T47D (cell line): ENCODE data around the gene CHST10.
A peak's percentile ranks its signal among the peaks of the same experiment; 100 is the strongest.

Experiments used
- DNase-seq, 2 experiments: peaks; one replicate each; pipeline versions ENCODE4 v3.0.0 to v3.0.0-alpha.2; 2011 to 2012; ENCODE audit warnings: low read depth in 1 of 2, low spot score in 1 of 2
- JUND ChIP-seq: IDR thresholded peaks from 2 replicates; pipeline ENCODE4 v1.6.1; 2012; ENCODE audit warnings: low read depth
- in situ Hi-C: cut with HindIII; loops from 2 replicates; pipeline ENCODE4 v1.10.0; 2016; ENCODE audit warnings: low sequenced_read_pairs, low pct_unique_long_range_greater_than_20kb

CHST10 gene

GRCh38 chr2:100425573-100426383 is 8.3 kb upstream of the CHST10 start:
- TF ChIP-seq JUND: no peak
- in situ Hi-C loops: no loop called here

DNA sequence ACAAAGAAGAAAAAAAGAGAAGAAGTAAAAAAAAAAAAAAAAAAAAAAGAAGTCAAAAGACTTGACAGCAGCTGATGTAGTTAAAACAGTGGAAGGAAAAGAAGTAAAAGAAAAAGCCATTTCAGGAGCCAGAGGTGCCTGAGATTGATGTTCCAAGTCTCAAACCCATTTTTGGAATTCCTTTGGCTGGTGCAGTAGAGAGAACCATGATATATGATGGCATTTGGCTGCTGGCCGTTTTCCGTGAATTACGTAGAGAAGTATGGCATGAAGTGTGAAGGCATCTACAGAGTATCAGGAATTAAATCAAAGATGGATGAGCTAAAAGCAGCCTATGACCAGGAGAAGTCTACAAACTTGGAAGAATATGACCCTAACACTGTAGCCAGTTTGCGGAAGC is 7.6 kb upstream of the CHST10 start:
- in situ Hi-C loops: no loop called here

More at GRCh38 chr2:100425573-100426383, 8.3 kb upstream of the CHST10 start:
- no peak for DNase-seq

GRCh38 chr2:100424277-100424875 is 6.9 kb upstream of the CHST10 start:
- in situ Hi-C loops: no loop called here
- TF ChIP-seq JUND: no peak
- DNase-seq: no peak

More for the DNA sequence above, 7.6 kb upstream of the CHST10 start:
- DNase-seq: no peak
- no peak for TF ChIP-seq JUND

DNA sequence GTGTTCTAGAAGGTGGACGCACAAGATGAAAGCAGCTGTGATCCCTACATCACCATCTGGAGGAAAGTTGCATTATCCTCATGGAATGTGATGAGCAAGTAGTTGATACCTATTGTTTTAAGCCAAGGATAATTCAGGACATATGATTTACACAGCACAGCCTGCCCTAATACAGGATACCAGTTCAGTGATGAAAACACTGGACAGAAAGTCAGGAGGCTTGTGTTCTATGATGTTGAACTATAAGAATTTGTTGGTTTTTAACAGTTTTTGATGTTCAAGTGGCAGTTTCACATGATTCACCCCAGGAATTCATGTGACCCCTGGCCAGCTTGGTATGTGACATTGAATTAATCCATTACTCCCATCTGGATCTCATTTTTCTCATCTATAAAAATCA is 6.2 kb upstream of the CHST10 start:
- no peak for DNase-seq
- in situ Hi-C loops: no loop called here
- TF ChIP-seq JUND: no peak

DNA sequence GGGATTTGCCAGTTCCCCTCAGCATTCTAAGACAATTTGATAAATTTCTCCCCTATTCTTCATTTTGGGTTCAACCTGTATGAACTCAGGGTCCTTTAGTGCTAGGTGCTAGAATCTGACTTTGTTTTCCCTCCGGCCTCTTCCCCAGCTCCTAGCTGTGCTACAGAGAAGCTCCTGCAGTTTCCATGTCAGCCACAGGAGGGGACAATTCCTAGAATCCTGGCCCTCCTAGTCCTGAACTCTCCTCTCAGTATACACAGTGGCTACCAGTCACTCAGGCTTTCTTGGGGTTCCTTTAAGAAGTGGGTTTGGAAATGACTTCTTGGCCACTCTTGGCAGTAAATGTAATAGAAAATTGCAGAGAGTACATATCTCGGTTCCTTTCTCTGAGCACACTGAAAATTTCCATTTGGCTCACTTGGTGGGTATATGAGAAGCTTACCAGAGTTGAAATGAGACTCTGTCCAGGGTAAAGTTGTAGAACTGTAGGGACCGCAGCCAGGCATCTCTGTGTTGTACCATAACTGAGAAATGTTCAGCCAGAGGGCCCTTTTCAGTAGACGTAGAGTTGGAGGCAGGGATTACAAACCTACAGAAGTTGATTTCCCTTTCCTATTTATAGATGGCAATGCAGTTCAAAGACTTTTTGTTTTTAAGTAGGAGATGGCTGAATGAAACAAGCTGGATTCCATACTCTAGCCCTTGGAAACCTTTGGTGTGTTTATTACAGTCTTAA is 5.0 kb upstream of the CHST10 start:
- in situ Hi-C loops: no loop called here
- peak; percentile 48 to 62 for DNase-seq
- no peak for TF ChIP-seq JUND

- TF ChIP-seq JUND: no peak
- in situ Hi-C loops: no loop called here
- DNase-seq: no peak
Measured at GRCh38 chr2:100419915-100420314, 2.4 kb upstream of the CHST10 start.

GRCh38 chr2:100418406-100418962 is 1.0 kb upstream of the CHST10 start:
- TF ChIP-seq JUND: no peak
- no peak for DNase-seq
- in situ Hi-C loops: no loop called here

DNA sequence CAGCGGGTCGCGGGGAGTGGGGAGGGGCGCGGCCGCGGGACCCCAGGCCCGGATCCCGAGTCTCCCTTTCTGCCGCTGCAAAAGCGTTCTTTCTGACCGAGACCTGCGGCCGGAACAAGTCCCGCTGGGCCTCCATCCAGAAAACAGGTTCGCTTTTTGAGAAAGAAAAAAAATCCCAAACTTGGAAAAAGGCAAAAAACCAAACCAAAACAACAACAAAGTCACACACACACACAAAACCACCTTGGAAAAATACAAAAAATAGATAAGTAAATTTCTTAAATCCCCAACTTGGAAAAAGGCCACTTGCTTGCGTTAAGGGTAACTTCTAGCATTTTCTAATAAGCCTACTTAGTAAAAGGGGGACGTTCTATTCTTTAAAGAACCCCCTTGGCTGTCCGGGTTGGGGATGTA is 250 bp upstream of the CHST10 start:
- DNase-seq: no peak
- in situ Hi-C loops: no loop called here
- no peak for TF ChIP-seq JUND

DNA sequence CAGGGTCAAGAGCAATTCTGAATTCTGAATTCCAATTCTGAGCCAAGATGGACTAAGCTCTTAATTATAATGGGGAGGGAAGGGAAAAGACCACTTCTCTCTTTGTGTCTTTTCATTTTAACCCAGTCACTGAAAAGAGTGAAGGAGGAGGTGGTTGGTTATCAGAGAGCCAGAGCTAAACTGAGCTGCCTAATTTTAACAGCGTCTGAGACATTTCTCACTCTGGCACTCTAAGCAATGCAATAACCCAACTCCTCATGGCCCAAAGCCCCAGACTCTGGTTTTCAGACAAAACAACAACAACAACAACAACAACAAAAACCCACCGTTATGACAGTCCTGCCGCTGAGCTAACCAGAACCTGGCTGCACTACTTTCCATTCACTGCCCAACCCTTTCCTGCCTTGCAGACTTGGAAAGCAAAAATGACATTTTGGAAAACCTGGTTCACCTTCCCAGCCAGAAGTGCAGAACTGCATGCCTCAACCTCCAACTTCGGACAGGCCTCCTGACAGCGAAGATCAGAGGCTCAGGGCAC is 1.0 kb downstream of the CHST10 start:
- no peak for TF ChIP-seq JUND
- in situ Hi-C loops: no loop called here
- no peak for DNase-seq

DNA sequence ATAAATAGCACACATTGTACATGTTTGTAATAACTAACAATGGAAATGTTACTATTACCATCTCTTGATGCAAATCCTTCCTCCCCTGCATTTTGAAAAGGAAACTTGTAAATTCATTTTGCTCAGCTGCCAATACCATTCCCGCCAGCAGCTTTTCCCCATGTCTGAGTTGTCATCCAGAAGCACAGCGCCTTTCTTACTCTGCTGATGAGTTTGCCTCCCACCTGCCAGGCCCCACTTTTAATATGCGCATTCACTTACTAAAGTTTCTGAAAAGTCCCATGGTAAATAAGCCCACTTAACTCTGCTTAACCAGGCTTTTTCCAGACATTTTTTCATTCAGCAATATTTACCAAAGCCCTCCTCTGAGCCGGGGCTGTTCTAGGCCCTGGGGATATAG is 3.9 kb downstream of the CHST10 start:
- TF ChIP-seq JUND: no peak
- DNase-seq: no peak
- in situ Hi-C loops: no loop called here

DNA sequence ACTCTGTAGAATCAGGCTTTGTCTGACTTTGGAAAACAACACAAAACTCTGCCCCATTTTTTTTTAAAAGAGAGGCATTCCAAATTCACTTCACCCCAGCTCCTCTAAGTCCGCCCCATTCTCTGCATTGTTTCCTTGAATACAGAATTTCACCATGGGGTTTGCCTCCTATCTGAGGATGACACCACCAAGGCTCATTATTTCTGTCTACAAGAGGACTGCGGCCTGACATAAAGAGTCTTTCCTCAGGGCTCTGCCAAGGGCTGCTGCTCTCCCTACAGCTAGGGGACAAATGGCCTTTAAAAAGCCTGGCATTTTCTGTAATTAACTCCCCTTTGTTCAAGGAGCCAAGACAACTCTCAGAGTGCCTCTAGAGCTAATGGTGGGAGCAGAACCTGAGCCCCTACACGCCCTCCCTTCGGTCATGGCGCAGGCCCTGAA is 4.6 kb downstream of the CHST10 start:
- TF ChIP-seq JUND: no peak
- in situ Hi-C loops: no loop called here
- no peak for DNase-seq

DNA sequence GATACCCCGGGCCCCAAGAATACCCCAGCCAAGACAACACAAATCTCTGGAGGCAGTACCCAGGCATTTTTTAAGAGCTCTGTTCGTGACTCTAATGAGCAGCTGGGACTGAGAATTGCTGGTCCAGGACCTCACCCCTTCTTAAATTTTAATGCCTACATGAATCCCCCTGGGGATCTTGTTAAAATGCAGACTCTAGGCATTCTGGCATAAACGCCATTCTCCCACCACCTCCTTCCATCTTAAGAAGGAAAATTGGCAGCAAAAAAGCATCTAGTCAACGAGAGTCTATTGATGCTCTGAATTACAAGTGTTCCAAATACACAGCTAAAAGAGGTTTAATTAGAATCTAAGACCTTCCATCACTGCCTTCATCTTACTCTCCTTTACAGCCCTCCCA is 5.0 kb downstream of the CHST10 start:
- no peak for TF ChIP-seq JUND
- in situ Hi-C loops: no loop called here
- DNase-seq: no peak
